ENCODE results near the gene CADM1.

The CADM1 gene

GRCh38 chr11:115286614-115287013 lies 217.6 kb downstream of the CADM1 start:
- peaks cover 3% of the 10 kb centered on the region for H3K4me1 ChIP-seq (ENCODE audit: control insufficient read depth, insufficient read depth, low read length)
- no peaks in the 10 kb centered on the region for H3K36me3 ChIP-seq (ENCODE audit: control insufficient read depth, insufficient read depth, low read length, severe bottlenecking)
- no peak overlapping the region for H3K9ac ChIP-seq (ENCODE audit: low read length)
- no peak overlapping the region for H3K4me3 ChIP-seq (ENCODE audit: low read length)
- peaks cover 2% of the 10 kb centered on the region for H3K27me3 ChIP-seq (replicated peaks; ENCODE audit: control insufficient read depth, insufficient read depth, low read length)
- DNase-seq (ENCODE audit: low read depth), result no peak
- no peaks in the 10 kb centered on the region for H3K9me3 ChIP-seq (ENCODE audit: control insufficient read depth, low read length)

GRCh38 chr11:115284773-115285172 lies 219.4 kb downstream of the CADM1 start:
- Histone ChIP-seq H3K27me3 (replicated peaks; ENCODE audit: control insufficient read depth, insufficient read depth, low read length) (peaks cover 7% of the 10 kb centered on the region), H3K4me3 (ENCODE audit: low read length) (no peak overlapping the region), H3K9ac (ENCODE audit: low read length) (no peak overlapping the region), H3K9me3 (ENCODE audit: control insufficient read depth, low read length) (no peaks in the 10 kb centered on the region), H3K36me3 (ENCODE audit: control insufficient read depth, insufficient read depth, low read length, severe bottlenecking) (no peaks in the 10 kb centered on the region), H3K4me1 (ENCODE audit: control insufficient read depth, insufficient read depth, low read length) (peaks cover 4% of the 10 kb centered on the region)
- no peak for DNase-seq (ENCODE audit: low read depth)

- Histone ChIP-seq H3K4me1 (ENCODE audit: control insufficient read depth, insufficient read depth, low read length) (peaks cover 4% of the 10 kb centered on the region), H3K36me3 (ENCODE audit: control insufficient read depth, insufficient read depth, low read length, severe bottlenecking) (no peaks in the 10 kb centered on the region), H3K9ac (ENCODE audit: low read length) (no peak overlapping the region), H3K4me3 (ENCODE audit: low read length) (no peak overlapping the region), H3K9me3 (ENCODE audit: control insufficient read depth, low read length) (no peaks in the 10 kb centered on the region), H3K27me3 (replicated peaks; ENCODE audit: control insufficient read depth, insufficient read depth, low read length) (peaks cover 15% of the 10 kb centered on the region)
- DNase-seq (ENCODE audit: low read depth), result no peak
Observed at GRCh38 chr11:115282923-115283322, 221.3 kb downstream of the CADM1 start.

- peaks cover 4% of the 10 kb centered on the region for H3K4me1 ChIP-seq (ENCODE audit: control insufficient read depth, insufficient read depth, low read length)
Observed at GRCh38 chr11:115280775-115281174, 223.4 kb downstream of the CADM1 start.

GRCh38 chr11:115279813-115280761 lies 224.1 kb downstream of the CADM1 start:
- H3K4me1 ChIP-seq (ENCODE audit: control insufficient read depth, insufficient read depth, low read length), result peaks cover 4% of the 10 kb centered on the region
- peaks cover 17% of the 10 kb centered on the region for H3K27me3 ChIP-seq (replicated peaks; ENCODE audit: control insufficient read depth, insufficient read depth, low read length)
- DNase-seq (ENCODE audit: low read depth), result no peak
- H3K4me3 ChIP-seq (ENCODE audit: low read length), result no peak overlapping the region
- H3K36me3 ChIP-seq (ENCODE audit: control insufficient read depth, insufficient read depth, low read length, severe bottlenecking), result no peaks in the 10 kb centered on the region
- no peak overlapping the region for H3K9ac ChIP-seq (ENCODE audit: low read length)
- H3K9me3 ChIP-seq (ENCODE audit: control insufficient read depth, low read length), result no peaks in the 10 kb centered on the region

More at GRCh38 chr11:115280775-115281174, 223.4 kb downstream of the CADM1 start:
- Histone ChIP-seq H3K27me3 (replicated peaks; ENCODE audit: control insufficient read depth, insufficient read depth, low read length) (peaks cover 19% of the 10 kb centered on the region), H3K9ac (ENCODE audit: low read length) (no peak overlapping the region), H3K9me3 (ENCODE audit: control insufficient read depth, low read length) (no peaks in the 10 kb centered on the region), H3K36me3 (ENCODE audit: control insufficient read depth, insufficient read depth, low read length, severe bottlenecking) (no peaks in the 10 kb centered on the region), H3K4me3 (ENCODE audit: low read length) (no peak overlapping the region)
- no peak for DNase-seq (ENCODE audit: low read depth)

GRCh38 chr11:115276799-115277198 lies 227.4 kb downstream of the CADM1 start:
- Histone ChIP-seq H3K9ac (ENCODE audit: low read length) (no peak overlapping the region), H3K9me3 (ENCODE audit: control insufficient read depth, low read length) (no peaks in the 10 kb centered on the region), H3K4me1 (ENCODE audit: control insufficient read depth, insufficient read depth, low read length) (peaks cover 4% of the 10 kb centered on the region), H3K27me3 (replicated peaks; ENCODE audit: control insufficient read depth, insufficient read depth, low read length) (peaks cover 17% of the 10 kb centered on the region), H3K36me3 (ENCODE audit: control insufficient read depth, insufficient read depth, low read length, severe bottlenecking) (no peaks in the 10 kb centered on the region), H3K4me3 (ENCODE audit: low read length) (no peak overlapping the region)
- no peak for DNase-seq (ENCODE audit: low read depth)

GRCh38 chr11:115276191-115276590 lies 228.0 kb downstream of the CADM1 start:
- Histone ChIP-seq H3K9me3 (ENCODE audit: control insufficient read depth, low read length) (no peaks in the 10 kb centered on the region), H3K4me1 (ENCODE audit: control insufficient read depth, insufficient read depth, low read length) (peaks cover 4% of the 10 kb centered on the region), H3K27me3 (replicated peaks; ENCODE audit: control insufficient read depth, insufficient read depth, low read length) (peaks cover 17% of the 10 kb centered on the region), H3K9ac (ENCODE audit: low read length) (no peak overlapping the region), H3K36me3 (ENCODE audit: control insufficient read depth, insufficient read depth, low read length, severe bottlenecking) (no peaks in the 10 kb centered on the region), H3K4me3 (ENCODE audit: low read length) (no peak overlapping the region)
- DNase-seq (ENCODE audit: low read depth), result no peak

GRCh38 chr11:115275045-115275444 lies 229.2 kb downstream of the CADM1 start:
- H3K36me3 ChIP-seq (ENCODE audit: control insufficient read depth, insufficient read depth, low read length, severe bottlenecking), result no peaks in the 10 kb centered on the region
- no peak for DNase-seq (ENCODE audit: low read depth)
- no peaks in the 10 kb centered on the region for H3K4me1 ChIP-seq (ENCODE audit: control insufficient read depth, insufficient read depth, low read length)
- no peaks in the 10 kb centered on the region for H3K9me3 ChIP-seq (ENCODE audit: control insufficient read depth, low read length)
- H3K27me3 ChIP-seq (replicated peaks; ENCODE audit: control insufficient read depth, insufficient read depth, low read length), result peaks cover 12% of the 10 kb centered on the region
- H3K4me3 ChIP-seq (ENCODE audit: low read length), result no peak overlapping the region
- H3K9ac ChIP-seq (ENCODE audit: low read length), result no peak overlapping the region

- Histone ChIP-seq H3K4me3 (ENCODE audit: low read length) (no peak overlapping the region), H3K4me1 (ENCODE audit: control insufficient read depth, insufficient read depth, low read length) (no peaks in the 10 kb centered on the region), H3K27me3 (replicated peaks; ENCODE audit: control insufficient read depth, insufficient read depth, low read length) (peaks cover 4% of the 10 kb centered on the region), H3K9me3 (ENCODE audit: control insufficient read depth, low read length) (no peaks in the 10 kb centered on the region), H3K9ac (ENCODE audit: low read length) (no peak overlapping the region), H3K36me3 (ENCODE audit: control insufficient read depth, insufficient read depth, low read length, severe bottlenecking) (no peaks in the 10 kb centered on the region)
- DNase-seq (ENCODE audit: low read depth), result no peak
Observed at GRCh38 chr11:115272925-115273324, 231.3 kb downstream of the CADM1 start.

- Histone ChIP-seq H3K4me3 (ENCODE audit: low read length) (no peak overlapping the region), H3K27me3 (replicated peaks; ENCODE audit: control insufficient read depth, insufficient read depth, low read length) (no peaks in the 10 kb centered on the region), H3K9ac (ENCODE audit: low read length) (no peak overlapping the region), H3K9me3 (ENCODE audit: control insufficient read depth, low read length) (no peaks in the 10 kb centered on the region), H3K36me3 (ENCODE audit: control insufficient read depth, insufficient read depth, low read length, severe bottlenecking) (no peaks in the 10 kb centered on the region), H3K4me1 (ENCODE audit: control insufficient read depth, insufficient read depth, low read length) (no peaks in the 10 kb centered on the region)
- no peak for DNase-seq (ENCODE audit: low read depth)
Observed at GRCh38 chr11:115271643-115272042, 232.6 kb downstream of the CADM1 start.

- DNase-seq (ENCODE audit: low read depth), result no peak
- no peaks in the 10 kb centered on the region for H3K9me3 ChIP-seq (ENCODE audit: control insufficient read depth, low read length)
- H3K4me1 ChIP-seq (ENCODE audit: control insufficient read depth, insufficient read depth, low read length), result no peaks in the 10 kb centered on the region
- H3K36me3 ChIP-seq (ENCODE audit: control insufficient read depth, insufficient read depth, low read length, severe bottlenecking), result no peaks in the 10 kb centered on the region
- H3K9ac ChIP-seq (ENCODE audit: low read length), result no peak overlapping the region
- H3K4me3 ChIP-seq (ENCODE audit: low read length), result no peak overlapping the region
- H3K27me3 ChIP-seq (replicated peaks; ENCODE audit: control insufficient read depth, insufficient read depth, low read length), result peaks cover 2% of the 10 kb centered on the region
Observed at GRCh38 chr11:115269191-115269950, 234.8 kb downstream of the CADM1 start.

All from adipocyte (in vitro differentiated cells).